Prostate gland (tissue), 2 donors: ENCODE results near the gene MRPL16. TPM values are rescaled to one million over a fixed set of nuclear protein-coding genes. Genes with fewer than 3 reads are reported as not detected.

ENCODE experiments used
- DNase-seq: peaks from one replicate; pipeline ENCODE4 v3.0.0-alpha.2; 2019; ENCODE audit warnings: low spot score
- H3K27ac ChIP-seq, 2 donors: fragments of 200-600 bp; sonication (generic); 2 replicates each; pipeline ENCODE4 v1.5.1; 2017 to 2019
- H3K27me3 ChIP-seq: fragments of 200-600 bp; sonication (generic); replicated peaks from 2 replicates; pipeline ENCODE4 v1.5.1; 2019; ENCODE audit not compliant: insufficient read depth
- H3K36me3 ChIP-seq, 2 donors: fragments of 200-600 bp; sonication (generic); 1 replicate in 1 of 2; 2 replicates in 1 of 2; pipeline versions ENCODE4 v1.5.1 to v1.8.1; 2017 to 2019
- H3K4me1 ChIP-seq: fragments of 200-600 bp; sonication (generic); replicated peaks from 2 replicates; pipeline ENCODE4 v1.5.1; 2019
- H3K4me3 ChIP-seq, 2 donors: fragments of 200-600 bp; sonication (generic); 2 replicates each; pipeline ENCODE4 v1.5.1; 2017 to 2019
- H3K9me3 ChIP-seq: fragments of 200-600 bp; sonication (generic); 2 replicates; pipeline ENCODE4 v1.5.1; 2017
- CTCF ChIP-seq, 4 experiments: fragments of 200-600 bp in 2 of 4; fragments of 450-650 bp in 2 of 4; sonication (generic) in 2 of 4; IDR thresholded peaks; 1 replicate in 3 of 4; 2 replicates in 1 of 4; pipeline ENCODE4 v1.5.1; 2016 to 2019; ENCODE audit warnings: antibody characterized with exemption in 4 of 4, mild to moderate bottlenecking in 2 of 4, moderate library complexity in 2 of 4
- POLR2A ChIP-seq: fragments of 450-650 bp; IDR thresholded peaks from one replicate; pipeline ENCODE4 v1.6.1; 2016; ENCODE audit warnings: antibody characterized with exemption, mild to moderate bottlenecking
- POLR2AphosphoS5 ChIP-seq: sonication (generic); formaldehyde crosslinking; IDR thresholded peaks from one replicate; pipeline ENCODE4 v1.6.1; 2017; ENCODE audit warnings: antibody characterized with exemption
- WGBS: methylation state at CpG from one replicate; pipeline ENCODE4 v1.1.5; 2018; 5-methylcytosine and 5-hydroxymethylcytosine counted together
- intact Hi-C: fragments of 100-400 bp; cut with DNase I; formaldehyde crosslinking; loops from one replicate; pipeline ENCODE4 v1.14.2; 2022
- total RNA-seq, 2 donors: library from RNA; depleted of rRNA; stranded (reverse); fragments of >200 nt; gene quantifications; one replicate each; pipeline ENCODE4 v1.1.0, GENCODE V29; 2016

The MRPL16 gene
- total RNA-seq, 2 donors from 2014 or later: 38.3 to 97.6 TPM

DNA sequence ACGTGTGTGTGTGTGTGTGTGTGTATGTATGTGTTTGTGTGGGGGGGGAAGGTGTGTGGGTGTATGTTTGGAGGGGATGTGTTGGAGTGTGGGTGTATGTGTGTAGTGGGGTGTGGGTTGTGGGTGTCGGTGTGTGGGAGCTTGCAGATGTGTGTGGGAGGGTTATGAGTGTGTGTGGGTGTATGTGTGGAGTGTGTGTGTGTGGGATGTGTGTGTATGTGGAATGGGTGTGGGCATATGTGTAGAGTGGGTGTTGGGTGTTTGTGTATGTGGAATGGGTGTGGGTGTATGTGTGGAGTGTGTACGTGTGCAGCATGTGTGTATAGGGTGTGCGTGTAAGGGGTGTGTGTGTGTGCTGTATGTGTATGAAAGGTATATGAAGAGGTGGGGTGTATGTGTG, 40.8 kb downstream of the MRPL16 start:
- no peaks in the 10 kb centered on the region for H3K4me1 ChIP-seq
- no peaks in the 10 kb centered on the region for H3K27me3 ChIP-seq
- no peak overlapping the region for H3K27ac ChIP-seq
- H3K36me3 ChIP-seq: no peaks in the 10 kb centered on the region
- no peak for DNase-seq
- intact Hi-C loops: no loop called here
- no peak overlapping the region for H3K4me3 ChIP-seq
- no peaks in the 10 kb centered on the region for H3K9me3 ChIP-seq
- WGBS: 93% methylated on average over 4 of the region's 4 CpGs
- TF ChIP-seq POLR2A (no peak), CTCF (IDR thresholded peaks at IDR 0.05) (no peak), POLR2AphosphoS5 (no peak)

GRCh38 chr11:59769111-59769510, 41.5 kb downstream of the MRPL16 start:
- intact Hi-C loops: no loop called here
- WGBS: 88% methylated on average over 7 of the region's 7 CpGs
- no peak overlapping the region for H3K27ac ChIP-seq

DNA sequence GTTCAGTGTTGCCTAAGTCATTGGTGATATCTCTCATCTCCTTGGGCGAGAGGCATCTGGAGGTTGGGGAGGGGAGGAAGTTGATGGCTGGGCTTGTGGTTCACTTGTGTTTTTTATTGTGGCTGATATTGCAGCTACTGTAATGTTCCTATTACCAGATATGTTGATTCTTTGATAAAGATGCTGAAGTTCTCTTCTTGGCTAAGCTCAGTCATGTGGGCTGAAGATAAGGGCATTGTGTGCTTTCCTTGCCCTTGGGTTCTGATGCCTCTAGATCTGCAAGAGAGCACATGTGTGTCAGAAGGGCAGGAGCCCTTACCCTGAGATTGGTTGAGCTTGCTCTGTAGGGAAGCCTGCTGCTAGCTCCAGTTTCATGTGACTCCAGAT, 43.4 kb downstream of the MRPL16 start:
- H3K4me1 ChIP-seq: no peaks in the 10 kb centered on the region
- no peaks in the 10 kb centered on the region for H3K36me3 ChIP-seq
- 90% methylated on average over 1 of the region's 1 CpG for WGBS
- intact Hi-C loops: no loop called here
- H3K27ac ChIP-seq: no peak overlapping the region
- no peaks in the 10 kb centered on the region for H3K9me3 ChIP-seq
- TF ChIP-seq POLR2AphosphoS5: no peak
- no peak for TF ChIP-seq CTCF (IDR thresholded peaks at IDR 0.05)
- TF ChIP-seq POLR2A: no peak
- no peaks in the 10 kb centered on the region for H3K27me3 ChIP-seq
- H3K4me3 ChIP-seq: no peak overlapping the region
- DNase-seq: no peak

More at GRCh38 chr11:59769111-59769510, 41.5 kb downstream of the MRPL16 start:
- TF ChIP-seq CTCF (IDR thresholded peaks at IDR 0.05) (no peak), POLR2A (no peak), POLR2AphosphoS5 (no peak)
- H3K9me3 ChIP-seq: no peaks in the 10 kb centered on the region
- H3K27me3 ChIP-seq: no peaks in the 10 kb centered on the region
- no peaks in the 10 kb centered on the region for H3K4me1 ChIP-seq
- no peak overlapping the region for H3K4me3 ChIP-seq
- no peak for DNase-seq
- no peaks in the 10 kb centered on the region for H3K36me3 ChIP-seq

- H3K9me3 ChIP-seq: no peaks in the 10 kb centered on the region
- 96% methylated on average over 6 of the region's 6 CpGs for WGBS
- DNase-seq: no peak
- TF ChIP-seq POLR2AphosphoS5 (no peak), POLR2A (no peak), CTCF (IDR thresholded peaks at IDR 0.05) (no peak)
- H3K4me1 ChIP-seq: no peaks in the 10 kb centered on the region
- H3K36me3 ChIP-seq: no peaks in the 10 kb centered on the region
- no peaks in the 10 kb centered on the region for H3K27me3 ChIP-seq
- H3K27ac ChIP-seq: no peak overlapping the region
- no peak overlapping the region for H3K4me3 ChIP-seq
- intact Hi-C loops: no loop called here
Observed at GRCh38 chr11:59766542-59767224, 43.9 kb downstream of the MRPL16 start.

DNA sequence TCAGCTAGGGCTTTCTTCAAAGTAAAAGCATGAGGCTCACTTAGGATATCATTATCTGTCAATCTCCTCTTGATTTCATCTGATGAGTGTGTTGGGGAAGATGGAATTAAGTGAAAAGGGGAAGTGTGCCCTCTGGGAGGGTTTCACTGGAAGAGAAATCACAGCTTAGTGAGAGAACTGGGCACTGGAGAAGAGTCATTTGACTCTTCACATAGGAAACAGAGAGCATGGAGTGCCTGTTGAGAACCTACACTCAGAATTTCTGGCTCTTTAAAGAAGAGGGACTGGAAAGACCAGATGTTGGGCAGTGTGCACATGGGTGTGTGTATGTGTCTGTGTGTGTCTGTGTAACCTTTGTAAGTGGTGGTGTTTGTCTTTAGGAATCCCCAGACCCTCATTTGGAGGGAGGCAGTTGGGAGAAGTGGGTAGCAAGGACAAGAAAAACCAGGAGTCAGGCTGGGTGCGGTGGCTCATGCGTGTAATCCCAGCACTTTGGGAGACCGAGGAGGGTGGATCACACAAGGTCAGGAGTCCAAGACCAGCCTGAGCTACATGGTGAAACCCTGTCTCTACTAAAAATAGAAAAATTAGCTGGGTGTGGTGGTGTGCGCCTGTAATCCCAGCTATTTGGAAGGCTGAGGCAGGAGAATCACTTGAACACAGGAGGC, 45.4 kb downstream of the MRPL16 start:
- no peaks in the 10 kb centered on the region for H3K4me1 ChIP-seq

More for the DNA sequence above, 45.4 kb downstream of the MRPL16 start:
- Histone ChIP-seq H3K4me3 (no peak overlapping the region), H3K9me3 (no peaks in the 10 kb centered on the region), H3K27ac (no peak overlapping the region), H3K36me3 (no peaks in the 10 kb centered on the region), H3K27me3 (no peaks in the 10 kb centered on the region)
- TF ChIP-seq CTCF (IDR thresholded peaks at IDR 0.05) (no peak), POLR2A (no peak), POLR2AphosphoS5 (no peak)
- intact Hi-C loops: no loop called here
- DNase-seq: no peak
- WGBS: 92% methylated on average over 4 of the region's 4 CpGs
